ENCODE measurements around the gene CDK7.
"Not testable (repeated sequence)": the region's sequence is repeated elsewhere in the genome, so short reads cannot be mapped to it uniquely, and the experiment has no call there.

CDK7 gene

DNA sequence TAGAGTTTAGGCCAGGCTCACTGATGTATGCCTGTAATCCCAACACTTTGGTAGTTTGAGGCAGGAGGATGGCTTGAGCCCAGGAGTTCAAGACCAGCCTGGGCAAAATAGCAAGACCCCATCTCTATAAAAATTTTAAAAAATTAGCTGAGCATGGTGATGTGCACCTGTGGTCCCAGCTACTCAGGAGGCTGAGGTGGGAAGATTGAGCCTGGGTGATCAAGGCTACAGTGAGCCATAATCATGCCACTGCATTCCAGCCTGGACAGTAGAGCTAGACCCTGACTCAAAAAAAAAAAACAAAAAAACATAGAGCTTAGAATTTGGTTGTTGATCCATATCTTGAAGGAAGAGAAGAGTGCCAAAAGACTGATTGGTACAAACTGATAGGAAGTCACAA, 14.7 kb upstream of the CDK7 start:
- no peak overlapping the region for H3K4me3 ChIP-seq (ENCODE audit: low read depth, low read length)
- no peak for TF ChIP-seq CTCF (IDR thresholded peaks at IDR 0.05; ENCODE audit: insufficient read depth, low read depth, low read length, missing control alignments)
- no peak for DNase-seq (ENCODE audit: low read depth)

- not testable (repeated sequence) for H3K4me3 ChIP-seq (ENCODE audit: low read depth, low read length); DNase-seq (ENCODE audit: low read depth)
Observed at GRCh38 chr5:69220371-69220770, 14.3 kb upstream of the CDK7 start.

GRCh38 chr5:69220833-69221232, 13.9 kb upstream of the CDK7 start:
- not testable (repeated sequence) for H3K4me3 ChIP-seq (ENCODE audit: low read depth, low read length); DNase-seq (ENCODE audit: low read depth)

DNA sequence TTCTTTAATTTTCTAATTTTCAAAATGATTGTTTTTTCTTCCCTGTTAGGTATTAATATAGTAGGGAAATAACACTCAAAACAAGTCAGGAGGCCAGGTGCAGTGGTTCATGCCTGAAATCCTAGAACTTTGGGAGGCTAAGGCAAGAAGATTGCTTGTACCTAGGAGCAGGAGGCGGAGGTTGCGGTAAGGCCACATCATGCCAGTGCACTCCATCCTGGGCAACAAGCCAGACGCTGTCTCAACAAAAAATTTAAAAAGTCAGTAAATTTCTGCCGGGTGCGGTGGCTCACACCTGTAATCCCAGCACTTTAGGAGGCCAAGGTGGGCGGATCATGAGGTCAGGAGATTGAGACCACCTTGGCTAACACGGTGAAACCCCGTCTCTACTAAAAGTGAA, 10.2 kb upstream of the CDK7 start:
- no peak for TF ChIP-seq CTCF (IDR thresholded peaks at IDR 0.05; ENCODE audit: insufficient read depth, low read depth, low read length, missing control alignments)
- no peak overlapping the region for H3K4me3 ChIP-seq (ENCODE audit: low read depth, low read length)
- no peak for DNase-seq (ENCODE audit: low read depth)

DNA sequence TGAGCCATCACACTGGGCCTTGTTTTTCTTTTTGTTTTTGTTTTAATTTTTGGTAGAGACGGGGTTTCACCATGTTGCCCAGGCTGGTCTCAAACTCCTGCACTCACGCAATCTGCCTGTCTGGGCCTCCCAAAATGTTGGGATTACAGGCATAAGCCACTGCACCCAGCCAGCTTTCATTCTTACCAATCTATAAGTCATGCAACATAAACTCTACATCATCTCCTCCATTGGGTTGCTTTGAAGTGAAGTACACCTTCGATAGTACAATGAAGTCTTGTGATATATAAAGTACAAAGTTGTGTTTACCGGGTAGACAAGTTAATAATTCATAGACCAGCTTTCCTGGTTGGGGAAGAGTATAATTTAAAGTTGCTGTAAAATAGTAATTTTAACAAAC, 8.8 kb upstream of the CDK7 start:
- DNase-seq (ENCODE audit: low read depth), result no peak
- no peak overlapping the region for H3K4me3 ChIP-seq (ENCODE audit: low read depth, low read length)
- TF ChIP-seq CTCF (IDR thresholded peaks at IDR 0.05; ENCODE audit: insufficient read depth, low read depth, low read length, missing control alignments), result no peak

- DNase-seq (ENCODE audit: low read depth), result no peak
- no peak for TF ChIP-seq CTCF (IDR thresholded peaks at IDR 0.05; ENCODE audit: insufficient read depth, low read depth, low read length, missing control alignments)
- H3K4me3 ChIP-seq (ENCODE audit: low read depth, low read length), result no peak overlapping the region
Observed at GRCh38 chr5:69230181-69230580, 4.5 kb upstream of the CDK7 start.

- DNase-seq (ENCODE audit: low read depth), result no peak
- no peak overlapping the region for H3K4me3 ChIP-seq (ENCODE audit: low read depth, low read length)
- no peak for TF ChIP-seq CTCF (IDR thresholded peaks at IDR 0.05; ENCODE audit: insufficient read depth, low read depth, low read length, missing control alignments)
Observed at GRCh38 chr5:69231281-69231680, 3.4 kb upstream of the CDK7 start.

DNA sequence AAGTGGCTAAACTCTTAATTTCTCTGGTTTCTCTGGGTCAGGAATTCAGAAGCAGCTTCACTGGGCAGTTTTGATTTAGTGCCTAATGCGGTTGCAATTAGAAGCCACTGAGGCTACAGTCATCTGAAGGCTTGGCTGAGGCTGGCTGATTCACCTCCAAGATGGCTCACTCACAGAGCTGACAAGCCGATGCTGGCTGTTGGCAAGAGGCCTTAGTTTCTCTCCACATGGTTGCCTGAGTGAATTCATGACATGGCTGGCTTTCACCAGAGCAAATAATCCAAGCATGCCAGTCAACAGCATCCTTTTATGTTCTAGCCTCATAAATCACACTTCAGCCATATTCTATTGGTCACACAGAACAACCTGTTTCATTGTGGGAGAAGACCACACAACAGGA, 2.8 kb upstream of the CDK7 start:
- DNase-seq (ENCODE audit: low read depth), result no peak
- H3K4me3 ChIP-seq (ENCODE audit: low read depth, low read length), result no peak overlapping the region
- no peak for TF ChIP-seq CTCF (IDR thresholded peaks at IDR 0.05; ENCODE audit: insufficient read depth, low read depth, low read length, missing control alignments)

DNA sequence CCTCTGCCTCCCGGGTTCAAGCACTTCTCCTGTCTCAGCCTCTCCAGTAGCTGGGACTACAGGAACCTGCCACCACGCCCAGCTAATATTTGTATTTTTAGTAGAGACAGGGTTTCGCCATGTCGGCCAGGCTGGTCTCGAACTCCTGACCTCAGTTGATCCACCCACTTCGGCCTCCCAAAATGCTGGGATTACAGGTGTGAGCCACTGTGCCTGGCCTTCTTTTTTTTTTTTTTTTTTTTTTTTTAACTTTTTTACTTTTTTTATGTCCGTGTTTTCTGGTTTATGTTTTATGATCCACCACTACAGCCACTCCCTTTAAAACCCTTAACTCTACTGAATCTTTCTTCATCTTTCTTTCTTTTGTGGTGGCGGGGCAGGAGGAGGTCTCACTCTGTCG, 2.0 kb downstream of the CDK7 start:
- not testable (repeated sequence) for DNase-seq (ENCODE audit: low read depth); H3K4me3 ChIP-seq (ENCODE audit: low read depth, low read length)
